ENCODE results near the gene ARL15. TPM values are rescaled to one million over a fixed set of nuclear protein-coding genes. Genes with fewer than 3 reads are reported as not detected.

Gene ARL15
- total and polyA plus RNA-seq, 2 donors: 25.4 to 91.4 TPM

GRCh38 chr5:54214722-54215121 is 95.7 kb downstream of the ARL15 start:
- Histone ChIP-seq H3K27ac (ENCODE audit: low read depth) (no peak overlapping the region), H3K36me3 (ENCODE audit: insufficient read depth) (no peaks in the 10 kb centered on the region), H3K4me3 (ENCODE audit: low read depth, low read length) (no peak overlapping the region), H3K4me1 (ENCODE audit: insufficient read depth) (no peaks in the 10 kb centered on the region)
- 94% methylated on average over 4 of the region's 4 CpGs for WGBS
- DNase-seq (ENCODE audit: extremely low spot score): no peak

DNA sequence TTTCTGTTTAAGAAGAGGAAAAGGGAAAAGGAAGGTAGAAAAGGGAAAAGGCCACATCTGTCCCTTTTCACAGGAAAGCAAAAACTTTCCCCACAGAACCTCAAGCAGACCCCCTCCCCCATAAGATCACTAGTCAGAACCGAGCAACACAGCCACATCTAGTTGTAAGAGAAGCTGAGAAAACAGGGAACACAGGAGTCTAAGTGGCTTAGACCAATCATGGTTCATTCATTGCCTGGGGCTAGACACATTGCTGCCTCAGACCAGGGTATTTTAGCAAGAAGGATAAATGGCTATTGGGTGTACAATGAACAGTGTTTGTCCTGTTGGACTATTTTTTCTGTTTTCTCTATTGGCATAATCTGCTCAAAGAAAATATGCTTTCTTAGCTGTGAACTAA is 98.0 kb downstream of the ARL15 start:
- Histone ChIP-seq H3K4me3 (ENCODE audit: low read depth, low read length) (no peak overlapping the region), H3K27ac (ENCODE audit: low read depth) (no peak overlapping the region), H3K4me1 (ENCODE audit: insufficient read depth) (no peaks in the 10 kb centered on the region), H3K36me3 (ENCODE audit: insufficient read depth) (no peaks in the 10 kb centered on the region)
- WGBS: 94% methylated on average over 1 of the region's 1 CpG
- DNase-seq (ENCODE audit: extremely low spot score): no peak

- WGBS: 91% methylated on average over 3 of the region's 3 CpGs
- H3K4me3 ChIP-seq (ENCODE audit: low read depth, low read length): no peak overlapping the region
- no peaks in the 10 kb centered on the region for H3K4me1 ChIP-seq (ENCODE audit: insufficient read depth)
- H3K36me3 ChIP-seq (ENCODE audit: insufficient read depth): no peaks in the 10 kb centered on the region
- no peak for DNase-seq (ENCODE audit: extremely low spot score)
- no peak overlapping the region for H3K27ac ChIP-seq (ENCODE audit: low read depth)
These were observed 98.5 kb downstream of the ARL15 start for GRCh38 chr5:54211912-54212311.

- H3K36me3 ChIP-seq (ENCODE audit: insufficient read depth): no peaks in the 10 kb centered on the region
- no peak for DNase-seq (ENCODE audit: extremely low spot score)
- no peaks in the 10 kb centered on the region for H3K4me1 ChIP-seq (ENCODE audit: insufficient read depth)
- no peak overlapping the region for H3K4me3 ChIP-seq (ENCODE audit: low read depth, low read length)
- no peak overlapping the region for H3K27ac ChIP-seq (ENCODE audit: low read depth)
- WGBS: 100% methylated on average over 1 of the region's 1 CpG
These were observed 102.8 kb downstream of the ARL15 start for GRCh38 chr5:54207566-54207965.

DNA sequence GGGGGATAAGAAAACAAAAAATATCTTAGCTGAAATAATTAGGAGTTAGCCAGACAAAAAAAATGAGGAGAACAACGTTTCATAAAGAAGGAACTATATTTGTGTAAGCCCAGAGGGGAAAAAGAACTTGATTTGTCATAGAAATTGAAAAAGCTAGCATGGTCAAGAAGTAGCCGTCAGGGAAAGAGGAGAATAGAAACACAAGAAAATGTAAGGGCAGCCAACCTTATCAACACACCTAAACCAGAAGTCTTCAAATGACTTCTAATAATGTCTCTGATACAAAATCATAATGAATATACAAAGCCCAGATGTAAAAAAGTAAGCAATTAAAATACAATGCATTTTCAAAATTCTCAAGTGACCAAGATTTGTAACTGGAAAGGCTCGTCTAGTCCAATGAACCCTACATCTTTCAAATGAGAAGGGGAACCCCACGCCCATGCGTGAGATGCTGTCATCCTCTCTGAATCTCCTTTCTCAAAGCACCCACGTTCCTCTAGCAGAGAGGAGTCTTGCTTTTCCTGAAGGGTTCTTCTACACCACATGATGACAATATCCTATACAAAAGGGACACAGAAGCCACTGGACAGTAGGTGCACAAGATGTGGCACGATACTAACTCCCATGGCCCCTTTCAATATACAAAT is 103.7 kb downstream of the ARL15 start:
- 94% methylated on average over 7 of the region's 7 CpGs for WGBS
- Histone ChIP-seq H3K36me3 (ENCODE audit: insufficient read depth) (no peaks in the 10 kb centered on the region), H3K4me1 (ENCODE audit: insufficient read depth) (no peaks in the 10 kb centered on the region), H3K4me3 (ENCODE audit: low read depth, low read length) (no peak overlapping the region), H3K27ac (ENCODE audit: low read depth) (no peak overlapping the region)
- no peak for DNase-seq (ENCODE audit: extremely low spot score)

DNA sequence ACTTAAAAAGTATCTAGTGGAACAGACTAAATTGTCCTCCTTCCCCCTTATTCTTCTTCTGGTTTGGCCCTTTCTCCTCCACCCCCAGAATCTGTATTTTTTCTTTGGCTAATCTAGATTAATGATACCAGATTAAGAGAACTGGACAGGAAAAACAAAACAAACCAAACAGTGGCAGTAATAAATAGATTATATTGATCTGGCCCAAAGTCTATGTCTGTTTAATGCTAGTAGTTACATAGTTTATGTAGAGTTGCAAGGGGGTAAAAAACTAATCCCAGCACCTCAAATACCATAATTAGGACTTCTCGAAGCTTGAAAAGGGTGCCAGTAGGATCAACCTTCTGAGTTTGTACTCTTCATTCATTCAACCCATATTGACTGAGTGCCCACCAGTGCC is 104.5 kb downstream of the ARL15 start:
- no peak for DNase-seq (ENCODE audit: extremely low spot score)
- Histone ChIP-seq H3K36me3 (ENCODE audit: insufficient read depth) (no peaks in the 10 kb centered on the region), H3K27ac (ENCODE audit: low read depth) (no peak overlapping the region), H3K4me3 (ENCODE audit: low read depth, low read length) (no peak overlapping the region), H3K4me1 (ENCODE audit: insufficient read depth) (no peaks in the 10 kb centered on the region)
- WGBS: 100% methylated on average over 1 of the region's 1 CpG

DNA sequence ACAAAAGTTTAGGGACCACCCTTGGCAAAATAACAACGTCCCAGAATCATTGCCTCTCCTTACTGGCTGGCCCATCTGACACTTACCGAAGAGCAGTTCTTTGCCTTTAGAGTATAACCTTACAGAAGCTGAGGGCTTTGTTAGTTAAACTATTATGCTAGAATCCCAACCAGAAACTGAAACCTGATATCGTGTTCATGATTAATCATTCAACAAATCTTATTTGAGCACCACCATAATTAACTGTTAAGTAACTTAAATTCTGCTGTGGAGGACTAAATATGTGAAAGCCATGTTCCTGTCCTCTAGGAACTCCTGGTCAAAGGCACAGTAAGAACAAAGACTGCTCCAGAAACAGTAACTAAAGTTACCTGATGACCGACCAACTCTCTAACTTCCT is 104.9 kb downstream of the ARL15 start:
- 88% methylated on average over 4 of the region's 4 CpGs for WGBS
- Histone ChIP-seq H3K36me3 (ENCODE audit: insufficient read depth) (no peaks in the 10 kb centered on the region), H3K27ac (ENCODE audit: low read depth) (no peak overlapping the region), H3K4me1 (ENCODE audit: insufficient read depth) (no peaks in the 10 kb centered on the region), H3K4me3 (ENCODE audit: low read depth, low read length) (no peak overlapping the region)
- DNase-seq (ENCODE audit: extremely low spot score): no peak

DNA sequence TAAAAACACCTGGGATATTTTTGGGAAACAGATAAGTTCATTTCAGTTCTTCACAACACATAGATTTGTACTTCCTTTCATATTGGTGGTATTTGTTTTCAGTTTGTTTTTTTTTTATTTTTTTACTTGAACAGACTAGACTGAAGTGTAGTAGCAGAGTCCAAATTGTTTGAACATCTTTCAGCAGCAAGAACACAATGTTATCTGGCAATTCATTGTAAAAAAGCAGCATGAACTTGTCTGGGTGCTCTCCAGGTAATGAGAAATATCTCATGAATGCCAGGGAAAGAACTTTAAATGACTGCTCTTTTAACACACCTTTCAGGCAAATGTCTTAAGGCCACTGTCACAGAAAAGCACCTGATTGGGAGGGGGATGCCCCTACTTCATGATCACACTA is 113.4 kb downstream of the ARL15 start:
- H3K36me3 ChIP-seq (ENCODE audit: insufficient read depth): no peaks in the 10 kb centered on the region
- DNase-seq (ENCODE audit: extremely low spot score): no peak

DNA sequence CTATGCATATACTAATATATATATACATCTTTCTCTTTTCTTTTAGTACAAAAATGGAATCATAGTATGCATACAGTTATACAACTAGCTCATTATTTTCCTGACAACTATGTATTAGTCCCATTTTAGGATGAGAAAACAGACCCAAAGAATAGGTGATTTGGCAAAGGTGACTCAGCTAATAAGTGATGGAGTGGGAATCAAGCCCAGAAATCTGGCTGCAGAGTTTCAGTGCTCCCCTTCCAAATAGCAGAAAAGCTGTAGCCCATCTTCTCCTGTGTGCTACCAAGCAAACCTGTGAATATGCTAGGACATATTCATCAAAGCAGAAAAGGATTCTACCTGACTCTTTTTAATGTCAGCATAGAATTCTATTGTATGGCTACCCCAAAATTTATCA is 114.7 kb downstream of the ARL15 start:
- Histone ChIP-seq H3K36me3 (ENCODE audit: insufficient read depth) (no peaks in the 10 kb centered on the region), H3K4me1 (ENCODE audit: insufficient read depth) (no peaks in the 10 kb centered on the region), H3K4me3 (ENCODE audit: low read depth, low read length) (no peak overlapping the region)

More for the DNA sequence above, 113.4 kb downstream of the ARL15 start:
- H3K27ac ChIP-seq (ENCODE audit: low read depth): no peak overlapping the region
- no peaks in the 10 kb centered on the region for H3K4me1 ChIP-seq (ENCODE audit: insufficient read depth)
- H3K4me3 ChIP-seq (ENCODE audit: low read depth, low read length): no peak overlapping the region

DNA sequence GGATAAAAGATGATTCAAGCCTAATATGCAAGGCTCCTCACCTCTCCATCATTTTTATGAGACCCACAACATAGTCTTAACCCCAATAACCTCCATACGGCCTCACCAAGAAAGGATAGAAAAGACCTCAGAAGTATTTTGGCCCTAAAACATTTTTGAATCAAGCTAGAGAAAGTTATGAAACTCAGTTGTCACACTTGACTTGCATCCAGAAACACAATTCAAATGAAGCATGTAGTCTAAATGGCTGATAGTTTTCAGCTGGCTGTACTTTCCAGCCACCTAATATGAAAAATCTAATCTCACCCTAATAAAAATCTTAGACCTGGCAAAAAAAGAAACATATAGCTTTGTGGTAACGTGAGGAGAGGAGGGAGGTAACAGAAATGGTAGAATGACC is 116.1 kb downstream of the ARL15 start:
- Histone ChIP-seq H3K4me1 (ENCODE audit: insufficient read depth) (no peaks in the 10 kb centered on the region), H3K27ac (ENCODE audit: low read depth) (no peak overlapping the region), H3K36me3 (ENCODE audit: insufficient read depth) (no peaks in the 10 kb centered on the region), H3K4me3 (ENCODE audit: low read depth, low read length) (no peak overlapping the region)
- WGBS: 33% methylated on average over 2 of the region's 2 CpGs
- peak; percentile 31 for DNase-seq (ENCODE audit: extremely low spot score)

More for the DNA sequence above, 114.7 kb downstream of the ARL15 start:
- H3K27ac ChIP-seq (ENCODE audit: low read depth): no peak overlapping the region
- DNase-seq (ENCODE audit: extremely low spot score): no peak

DNA sequence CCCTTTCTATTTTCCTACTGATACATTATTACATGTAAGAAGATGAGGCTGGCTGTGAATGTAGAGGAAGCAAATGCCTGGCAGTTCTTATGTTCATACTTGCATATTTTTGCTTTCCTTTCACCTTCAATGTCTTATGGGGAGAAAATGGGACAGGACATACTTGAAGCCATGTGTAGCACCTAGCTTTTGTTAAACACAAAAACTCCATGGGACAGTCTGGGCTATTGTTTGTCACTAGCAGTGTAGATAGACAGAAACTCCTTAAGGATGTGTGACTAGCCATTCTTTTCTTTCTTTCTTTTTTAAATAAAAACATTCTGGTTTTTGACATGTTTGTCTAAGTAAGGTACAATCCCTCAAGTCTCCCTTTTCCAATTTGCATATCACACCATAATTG is 122.7 kb downstream of the ARL15 start:
- H3K4me3 ChIP-seq (ENCODE audit: low read depth, low read length): no peak overlapping the region
- no peak for DNase-seq (ENCODE audit: extremely low spot score)
- no peaks in the 10 kb centered on the region for H3K4me1 ChIP-seq (ENCODE audit: insufficient read depth)
- no peaks in the 10 kb centered on the region for H3K36me3 ChIP-seq (ENCODE audit: insufficient read depth)
- no peak overlapping the region for H3K27ac ChIP-seq (ENCODE audit: low read depth)

DNA sequence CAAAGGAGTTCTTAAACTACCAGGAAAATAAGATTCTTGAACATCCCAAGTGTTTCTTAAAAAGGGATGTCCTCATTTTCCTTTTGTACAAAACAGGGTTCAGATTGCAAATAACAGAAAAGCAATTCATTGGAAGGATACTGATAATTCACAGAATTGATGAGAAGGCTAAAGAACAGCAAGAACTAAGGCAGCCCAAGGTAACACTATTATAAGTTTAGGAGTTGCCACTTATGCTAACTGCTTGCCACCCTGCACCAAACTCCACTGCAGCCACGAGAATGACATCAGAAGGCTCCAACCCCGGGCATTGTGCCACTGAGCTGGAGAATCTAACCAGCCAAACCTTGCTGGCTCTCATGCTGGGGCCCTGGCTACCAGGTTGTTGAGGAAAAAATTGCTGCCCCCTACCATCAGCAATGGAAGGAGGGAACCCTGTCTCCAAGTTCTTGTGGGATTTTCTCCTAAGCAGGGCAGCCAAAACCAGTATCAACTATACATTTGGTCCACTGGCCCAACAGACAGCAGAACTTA is 123.4 kb downstream of the ARL15 start:
- DNase-seq (ENCODE audit: extremely low spot score): no peak
- Histone ChIP-seq H3K36me3 (ENCODE audit: insufficient read depth) (no peaks in the 10 kb centered on the region), H3K4me3 (ENCODE audit: low read depth, low read length) (no peak overlapping the region), H3K27ac (ENCODE audit: low read depth) (no peak overlapping the region), H3K4me1 (ENCODE audit: insufficient read depth) (no peaks in the 10 kb centered on the region)
- 96% methylated on average over 2 of the region's 2 CpGs for WGBS

- Histone ChIP-seq H3K27ac (ENCODE audit: low read depth) (no peak overlapping the region), H3K36me3 (ENCODE audit: insufficient read depth) (no peaks in the 10 kb centered on the region)
- 74% methylated on average over 8 of the region's 8 CpGs for WGBS
These were observed 124.3 kb downstream of the ARL15 start for GRCh38 chr5:54186108-54186507.

DNA sequence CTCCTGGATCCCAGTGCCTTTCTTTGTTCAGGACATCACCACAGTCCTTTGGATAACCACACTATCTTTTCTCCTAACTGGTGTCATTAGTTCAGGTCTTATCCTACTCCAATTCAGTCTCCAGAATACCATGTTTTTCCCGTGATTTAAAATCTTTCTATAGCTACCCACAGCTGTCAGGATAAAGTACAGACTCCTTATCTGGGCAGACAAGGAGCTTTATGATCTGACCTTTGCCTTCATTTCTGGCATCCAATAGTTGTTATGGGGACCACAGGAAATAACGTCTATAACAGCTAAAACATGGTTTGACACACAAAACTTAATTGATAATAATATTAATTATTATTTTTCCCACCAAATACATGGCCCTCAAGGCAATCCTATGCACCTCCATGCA is 125.6 kb downstream of the ARL15 start:
- DNase-seq (ENCODE audit: extremely low spot score): no peak
- Histone ChIP-seq H3K27ac (ENCODE audit: low read depth) (no peak overlapping the region), H3K4me1 (ENCODE audit: insufficient read depth) (no peaks in the 10 kb centered on the region), H3K4me3 (ENCODE audit: low read depth, low read length) (no peak overlapping the region), H3K36me3 (ENCODE audit: insufficient read depth) (no peaks in the 10 kb centered on the region)
- 76% methylated on average over 2 of the region's 2 CpGs for WGBS

More at GRCh38 chr5:54186108-54186507, 124.3 kb downstream of the ARL15 start:
- no peak for DNase-seq (ENCODE audit: extremely low spot score)
- Histone ChIP-seq H3K4me1 (ENCODE audit: insufficient read depth) (no peaks in the 10 kb centered on the region), H3K4me3 (ENCODE audit: low read depth, low read length) (no peak overlapping the region)

- H3K36me3 ChIP-seq (ENCODE audit: insufficient read depth): no peaks in the 10 kb centered on the region
- H3K4me1 ChIP-seq (ENCODE audit: insufficient read depth): no peaks in the 10 kb centered on the region
- 74% methylated on average over 7 of the region's 7 CpGs for WGBS
- H3K4me3 ChIP-seq (ENCODE audit: low read depth, low read length): no peak overlapping the region
- no peak overlapping the region for H3K27ac ChIP-seq (ENCODE audit: low read depth)
- no peak for DNase-seq (ENCODE audit: extremely low spot score)
These were observed 129.7 kb downstream of the ARL15 start for GRCh38 chr5:54180630-54181031.
